KMS-11 (cell line): ENCODE measurements around the gene TXNDC9.
A peak's percentile ranks its signal among the peaks of the same experiment; 100 is the strongest.
"Not testable (repeated sequence)": the region's sequence is repeated elsewhere in the genome, so short reads cannot be mapped to it uniquely, and the experiment has no call there.

Source experiments
- H2AFZ ChIP-seq: fragments of 200-600 bp; sonication (generic); 2 replicates; pipeline ENCODE4 v1.6.1; 2016; ENCODE audit warnings: antibody characterized with exemption, mixed run types, low read depth
- H3K27ac ChIP-seq: fragments of 200-600 bp; sonication (generic); 2 replicates; pipeline ENCODE4 v1.6.1; 2016; ENCODE audit warnings: mild to moderate bottlenecking, mixed run types
- H3K27me3 ChIP-seq: fragments of 200-600 bp; sonication (generic); 2 replicates; pipeline ENCODE4 v1.6.1; 2017; ENCODE audit warnings: mild to moderate bottlenecking, low read depth, mixed run types, moderate library complexity; ENCODE audit not compliant: insufficient read depth
- H3K36me3 ChIP-seq: fragments of 200-600 bp; sonication (generic); 2 replicates; pipeline ENCODE4 v1.6.1; 2017; ENCODE audit warnings: mild to moderate bottlenecking, mixed run types; ENCODE audit not compliant: insufficient read depth
- H3K4me1 ChIP-seq: fragments of 200-600 bp; sonication (generic); 2 replicates; pipeline ENCODE4 v1.6.1; 2016; ENCODE audit warnings: mild to moderate bottlenecking, low read depth, mixed run types; ENCODE audit not compliant: poor library complexity, severe bottlenecking
- H3K4me2 ChIP-seq: fragments of 200-600 bp; sonication (generic); 2 replicates; pipeline ENCODE4 v1.7.0; 2016; ENCODE audit warnings: mild to moderate bottlenecking, mixed run types
- H3K4me3 ChIP-seq: fragments of 200-600 bp; sonication (generic); IDR thresholded peaks from 2 replicates; pipeline ENCODE4 v1.6.1; 2017; ENCODE audit warnings: low read depth, low read length, mixed read lengths; ENCODE audit not compliant: insufficient read depth
- H3K79me2 ChIP-seq: fragments of 200-600 bp; sonication (generic); 2 replicates; pipeline ENCODE4 v1.6.1; 2016; ENCODE audit warnings: low read depth, mixed run types; ENCODE audit not compliant: insufficient read depth
- H3K9ac ChIP-seq: fragments of 200-600 bp; sonication (generic); 2 replicates; pipeline ENCODE4 v1.6.1; 2016; ENCODE audit warnings: mild to moderate bottlenecking, mixed run types
- H4K20me1 ChIP-seq: fragments of 200-600 bp; sonication (generic); 2 replicates; pipeline ENCODE4 v1.6.1; 2016; ENCODE audit warnings: mild to moderate bottlenecking, mixed run types; ENCODE audit not compliant: insufficient read depth
- TF ChIP-seq, protein P1 (sequence below): fragments of 200-600 bp; sonication (generic); conservative IDR thresholded peaks from 2 replicates; pipeline ENCODE4 v1.6.1; 2017; ENCODE audit warnings: low read depth, mild to moderate bottlenecking, antibody characterized with exemption, low read length, moderate library complexity, mixed read lengths

Gene TXNDC9

DNA sequence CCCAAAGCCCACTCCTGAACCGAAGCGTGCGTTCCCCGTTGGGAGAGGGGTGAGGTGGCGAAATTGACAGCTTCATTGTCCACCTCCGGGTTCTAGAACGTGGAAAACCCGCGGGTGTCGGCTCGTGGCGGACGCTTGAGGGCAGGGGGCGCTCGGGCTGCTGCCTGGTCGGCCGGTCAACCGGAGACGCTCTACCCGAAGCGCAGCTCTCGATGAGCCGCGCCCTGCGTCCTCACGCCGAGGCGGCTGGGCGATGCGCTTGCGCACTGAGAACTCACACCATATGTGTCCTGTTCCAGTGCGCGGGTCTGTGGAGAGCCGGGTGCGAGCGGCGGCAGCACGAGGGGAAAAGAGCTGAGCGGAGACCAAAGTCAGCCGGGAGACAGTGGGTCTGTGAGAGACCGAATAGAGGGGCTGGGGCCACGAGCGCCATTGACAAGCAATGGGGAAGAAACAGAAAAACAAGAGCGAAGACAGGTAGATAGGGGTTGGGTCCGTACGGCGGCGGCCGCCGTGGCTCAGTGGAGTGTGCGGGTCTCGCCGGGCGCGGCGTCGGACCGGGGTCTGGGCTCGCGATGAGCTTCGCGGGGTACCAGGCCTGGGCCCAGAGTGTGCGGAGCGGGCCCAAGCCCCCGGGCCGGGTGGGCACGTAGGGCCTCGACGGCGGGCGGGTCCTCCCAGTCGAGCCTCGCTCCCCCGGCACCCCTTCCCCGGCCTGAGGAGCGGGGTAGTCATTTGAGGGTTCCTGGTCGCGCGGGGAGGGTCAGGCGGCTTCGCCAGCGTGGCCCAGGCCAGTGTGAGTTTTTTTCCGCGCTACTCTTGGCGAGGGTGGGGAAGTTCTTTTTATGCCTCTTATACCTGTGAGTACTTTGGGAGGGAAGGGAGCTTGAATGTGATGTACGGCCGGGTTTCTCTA lies 1.2 kb upstream of the TXNDC9 start, which contains the start of gene EIF5B:
Gene EIF5B, plus strand, starts transcription at position 277 of the 916 bp plus-strand sequence. Its CDS starts 166 bp downstream, at position 443.
- Histone ChIP-seq H3K79me2 (peaks cover 74% of the 10 kb centered on the region), H3K27ac (peak within 1 kb of the TSS; percentile 40), H3K36me3 (no peaks in the 10 kb centered on the region), H2AFZ (peak within 1 kb of the TSS; percentile 83), H3K9ac (peak within 1 kb of the TSS; percentile 76), H3K4me3 (peak within 1 kb of the TSS; percentile 92), H3K27me3 (no peaks in the 10 kb centered on the region), H4K20me1 (peaks cover 33% of the 10 kb centered on the region), H3K4me1 (peaks cover 42% of the 10 kb centered on the region), H3K4me2 (peak within 1 kb of the TSS; percentile 85)
- TF ChIP-seq, protein P1, sequence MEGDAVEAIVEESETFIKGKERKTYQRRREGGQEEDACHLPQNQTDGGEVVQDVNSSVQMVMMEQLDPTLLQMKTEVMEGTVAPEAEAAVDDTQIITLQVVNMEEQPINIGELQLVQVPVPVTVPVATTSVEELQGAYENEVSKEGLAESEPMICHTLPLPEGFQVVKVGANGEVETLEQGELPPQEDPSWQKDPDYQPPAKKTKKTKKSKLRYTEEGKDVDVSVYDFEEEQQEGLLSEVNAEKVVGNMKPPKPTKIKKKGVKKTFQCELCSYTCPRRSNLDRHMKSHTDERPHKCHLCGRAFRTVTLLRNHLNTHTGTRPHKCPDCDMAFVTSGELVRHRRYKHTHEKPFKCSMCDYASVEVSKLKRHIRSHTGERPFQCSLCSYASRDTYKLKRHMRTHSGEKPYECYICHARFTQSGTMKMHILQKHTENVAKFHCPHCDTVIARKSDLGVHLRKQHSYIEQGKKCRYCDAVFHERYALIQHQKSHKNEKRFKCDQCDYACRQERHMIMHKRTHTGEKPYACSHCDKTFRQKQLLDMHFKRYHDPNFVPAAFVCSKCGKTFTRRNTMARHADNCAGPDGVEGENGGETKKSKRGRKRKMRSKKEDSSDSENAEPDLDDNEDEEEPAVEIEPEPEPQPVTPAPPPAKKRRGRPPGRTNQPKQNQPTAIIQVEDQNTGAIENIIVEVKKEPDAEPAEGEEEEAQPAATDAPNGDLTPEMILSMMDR: peak; percentile 60

DNA sequence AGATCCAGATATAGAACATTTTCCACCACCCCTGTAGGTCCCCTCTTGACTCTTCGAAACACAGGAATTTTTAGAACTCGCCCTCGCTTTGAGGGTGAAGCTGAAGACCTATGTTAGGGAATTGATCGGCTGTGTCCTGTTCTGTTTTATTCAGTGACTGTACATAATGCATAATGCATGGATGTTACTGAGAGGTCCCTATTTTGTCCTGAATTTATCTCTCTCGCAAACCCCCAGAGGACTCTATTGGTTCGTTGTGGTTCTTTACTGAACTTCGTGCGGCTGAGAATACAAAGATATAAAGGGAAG lies 625 bp upstream of the TXNDC9 start:
- Histone ChIP-seq H3K4me2 (peak overlapping the region; percentile 56), H2AFZ (peak overlapping the region; percentile 83), H4K20me1 (peaks cover 27% of the 10 kb centered on the region), H3K79me2 (peaks cover 68% of the 10 kb centered on the region), H3K9ac (peak overlapping the region; percentile 69; the same call in 1 of the 2 replicates), H3K4me1 (peaks cover 42% of the 10 kb centered on the region), H3K27me3 (no peaks in the 10 kb centered on the region), H3K4me3 (peak overlapping the region; percentile 64), H3K36me3 (no peaks in the 10 kb centered on the region), H3K27ac (peak overlapping the region; percentile 40)
- TF ChIP-seq, protein P1: no peak

DNA sequence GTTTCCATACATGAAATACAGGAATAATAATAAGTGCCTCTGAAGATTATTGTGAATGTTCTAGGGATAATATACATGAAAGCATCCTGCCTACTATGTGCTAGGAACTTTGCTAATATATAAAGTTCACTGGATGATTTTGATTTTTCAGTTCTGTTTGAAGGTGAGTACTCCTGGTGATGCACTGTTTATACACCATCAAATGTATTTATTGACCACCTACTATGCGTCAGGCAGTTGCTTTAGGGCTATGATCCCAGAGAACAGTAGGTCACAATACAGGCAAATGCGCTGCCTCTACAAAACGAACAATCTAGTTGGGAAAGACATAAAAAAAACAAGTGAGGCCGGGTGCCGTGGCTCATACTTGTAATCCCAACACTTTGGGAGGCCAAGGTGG lies 10.7 kb downstream of the TXNDC9 start:
- no peaks in the 10 kb centered on the region for H3K4me1 ChIP-seq
- no peak overlapping the region for H2AFZ ChIP-seq
- peaks cover 20% of the 10 kb centered on the region; the same call in 1 of the 2 replicates for H3K36me3 ChIP-seq
- no peak overlapping the region for H3K9ac ChIP-seq
- H3K27ac ChIP-seq: no peak overlapping the region
- no peaks in the 10 kb centered on the region for H3K27me3 ChIP-seq
- H4K20me1 ChIP-seq: no peaks in the 10 kb centered on the region
- no peak overlapping the region for H3K4me2 ChIP-seq
- TF ChIP-seq, protein P1: no peak
- no peaks in the 10 kb centered on the region for H3K79me2 ChIP-seq
- no peak overlapping the region for H3K4me3 ChIP-seq

DNA sequence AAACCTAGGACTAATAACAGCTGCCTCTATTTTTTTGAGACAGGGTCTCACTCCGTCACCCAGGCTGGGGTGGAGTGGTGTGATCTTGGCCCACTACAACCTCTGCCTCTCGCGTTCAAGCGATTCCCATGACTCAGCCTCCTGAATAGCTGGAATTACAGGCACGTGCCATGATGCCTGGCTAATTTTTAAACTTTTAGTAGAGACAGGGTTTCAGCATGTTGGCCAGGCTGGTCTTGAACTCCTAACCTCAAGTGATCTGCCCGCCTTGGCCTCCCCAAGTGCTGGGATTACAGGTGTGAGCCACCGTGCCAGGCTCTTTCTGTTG lies 18.3 kb downstream of the TXNDC9 start:
- not testable (repeated sequence) for H3K4me2 ChIP-seq, H3K79me2 ChIP-seq, H3K4me1 ChIP-seq, H3K4me3 ChIP-seq, H3K9ac ChIP-seq, H4K20me1 ChIP-seq, H3K27ac ChIP-seq, H3K36me3 ChIP-seq, H3K27me3 ChIP-seq, H2AFZ ChIP-seq
